Measurements from ENCODE around the gene ANKRD16. TPM values are rescaled to one million over a fixed set of nuclear protein-coding genes. Genes with fewer than 3 reads are reported as not detected.

Gene ANKRD16
- total RNA-seq, 1 experiment from 2014 or later: 6.9 TPM

DNA sequence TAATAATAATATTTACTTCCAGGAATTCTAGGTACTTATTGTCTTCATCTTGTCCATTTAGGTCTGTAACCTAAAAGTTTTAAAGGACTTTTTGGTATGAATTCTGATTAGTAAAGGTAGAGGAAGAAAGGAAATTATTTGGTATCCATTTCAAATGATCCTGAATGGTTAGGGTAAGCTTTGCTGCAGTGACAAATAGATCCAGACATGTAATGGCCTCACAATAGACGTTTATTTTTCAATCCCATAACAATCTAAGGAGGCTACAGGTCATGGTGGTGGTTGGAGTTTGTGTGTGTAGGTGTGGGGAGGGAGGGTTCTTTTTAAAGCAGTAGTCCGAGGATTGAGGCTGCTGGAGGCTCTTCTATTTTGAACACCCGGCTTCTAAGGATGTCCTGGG lies 5.7 kb upstream of the ANKRD16 start:
- in situ Hi-C loops (cut with HindIII; ENCODE audit: low pct_unique_long_range_greater_than_20kb, low sequenced_read_pairs) (no loop called here), intact Hi-C loops (cut with micrococcal nuclease; ENCODE audit: unreplicated experiment) (no loop called here)
- ChIA-PET POLR2A (no interaction called here), CTCF (no interaction called here)
- no peak overlapping the region for H3K27ac ChIP-seq (ENCODE audit: low read length)
- TF ChIP-seq POLR2AphosphoS5 (IDR thresholded peaks at IDR 0.05; ENCODE audit: low read depth, low read length) (no peak), TCF7L2 (IDR thresholded peaks at IDR 0.05; ENCODE audit: low read depth, low read length) (no peak), SIN3A (IDR thresholded peaks at IDR 0.05; ENCODE audit: borderline replicate concordance, insufficient read depth, low read depth, low read length) (no peak)
- TF ChIP-seq, protein P1, sequence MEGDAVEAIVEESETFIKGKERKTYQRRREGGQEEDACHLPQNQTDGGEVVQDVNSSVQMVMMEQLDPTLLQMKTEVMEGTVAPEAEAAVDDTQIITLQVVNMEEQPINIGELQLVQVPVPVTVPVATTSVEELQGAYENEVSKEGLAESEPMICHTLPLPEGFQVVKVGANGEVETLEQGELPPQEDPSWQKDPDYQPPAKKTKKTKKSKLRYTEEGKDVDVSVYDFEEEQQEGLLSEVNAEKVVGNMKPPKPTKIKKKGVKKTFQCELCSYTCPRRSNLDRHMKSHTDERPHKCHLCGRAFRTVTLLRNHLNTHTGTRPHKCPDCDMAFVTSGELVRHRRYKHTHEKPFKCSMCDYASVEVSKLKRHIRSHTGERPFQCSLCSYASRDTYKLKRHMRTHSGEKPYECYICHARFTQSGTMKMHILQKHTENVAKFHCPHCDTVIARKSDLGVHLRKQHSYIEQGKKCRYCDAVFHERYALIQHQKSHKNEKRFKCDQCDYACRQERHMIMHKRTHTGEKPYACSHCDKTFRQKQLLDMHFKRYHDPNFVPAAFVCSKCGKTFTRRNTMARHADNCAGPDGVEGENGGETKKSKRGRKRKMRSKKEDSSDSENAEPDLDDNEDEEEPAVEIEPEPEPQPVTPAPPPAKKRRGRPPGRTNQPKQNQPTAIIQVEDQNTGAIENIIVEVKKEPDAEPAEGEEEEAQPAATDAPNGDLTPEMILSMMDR (IDR thresholded peaks at IDR 0.05): no peak
- TF ChIP-seq, protein P2, sequence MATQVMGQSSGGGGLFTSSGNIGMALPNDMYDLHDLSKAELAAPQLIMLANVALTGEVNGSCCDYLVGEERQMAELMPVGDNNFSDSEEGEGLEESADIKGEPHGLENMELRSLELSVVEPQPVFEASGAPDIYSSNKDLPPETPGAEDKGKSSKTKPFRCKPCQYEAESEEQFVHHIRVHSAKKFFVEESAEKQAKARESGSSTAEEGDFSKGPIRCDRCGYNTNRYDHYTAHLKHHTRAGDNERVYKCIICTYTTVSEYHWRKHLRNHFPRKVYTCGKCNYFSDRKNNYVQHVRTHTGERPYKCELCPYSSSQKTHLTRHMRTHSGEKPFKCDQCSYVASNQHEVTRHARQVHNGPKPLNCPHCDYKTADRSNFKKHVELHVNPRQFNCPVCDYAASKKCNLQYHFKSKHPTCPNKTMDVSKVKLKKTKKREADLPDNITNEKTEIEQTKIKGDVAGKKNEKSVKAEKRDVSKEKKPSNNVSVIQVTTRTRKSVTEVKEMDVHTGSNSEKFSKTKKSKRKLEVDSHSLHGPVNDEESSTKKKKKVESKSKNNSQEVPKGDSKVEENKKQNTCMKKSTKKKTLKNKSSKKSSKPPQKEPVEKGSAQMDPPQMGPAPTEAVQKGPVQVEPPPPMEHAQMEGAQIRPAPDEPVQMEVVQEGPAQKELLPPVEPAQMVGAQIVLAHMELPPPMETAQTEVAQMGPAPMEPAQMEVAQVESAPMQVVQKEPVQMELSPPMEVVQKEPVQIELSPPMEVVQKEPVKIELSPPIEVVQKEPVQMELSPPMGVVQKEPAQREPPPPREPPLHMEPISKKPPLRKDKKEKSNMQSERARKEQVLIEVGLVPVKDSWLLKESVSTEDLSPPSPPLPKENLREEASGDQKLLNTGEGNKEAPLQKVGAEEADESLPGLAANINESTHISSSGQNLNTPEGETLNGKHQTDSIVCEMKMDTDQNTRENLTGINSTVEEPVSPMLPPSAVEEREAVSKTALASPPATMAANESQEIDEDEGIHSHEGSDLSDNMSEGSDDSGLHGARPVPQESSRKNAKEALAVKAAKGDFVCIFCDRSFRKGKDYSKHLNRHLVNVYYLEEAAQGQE (IDR thresholded peaks at IDR 0.05; ENCODE audit: insufficient read depth in 1 of 2, low read depth in 2 of 2, low read length in 1 of 2): no peak
- BruUV-seq (replicated peaks): no TSS peak
- no peaks in the 10 kb centered on the region; the same call in none of the 2 replicates for H3K36me3 ChIP-seq (ENCODE audit: control insufficient read depth, insufficient read depth, low read length)
- H3K9me3 ChIP-seq (ENCODE audit: control insufficient read depth, insufficient read depth, low read depth, low read length): no peaks in the 10 kb centered on the region
- no peaks in the 10 kb centered on the region for H3K27me3 ChIP-seq (ENCODE audit: control insufficient read depth, insufficient read depth, low read length)
- H3K4me1 ChIP-seq (ENCODE audit: control insufficient read depth, insufficient read depth, low read length): 0 out of 2 replicates have a peak, but pooled peaks cover 3% of the 10 kb centered on the region
- H3K4me3 ChIP-seq (ENCODE audit: low read depth in 2 of 2, low read length in 2 of 2): no peak overlapping the region
- DNase-seq (ENCODE audit: low read depth, low spot score): no peak
- ATAC-seq: no peak

DNA sequence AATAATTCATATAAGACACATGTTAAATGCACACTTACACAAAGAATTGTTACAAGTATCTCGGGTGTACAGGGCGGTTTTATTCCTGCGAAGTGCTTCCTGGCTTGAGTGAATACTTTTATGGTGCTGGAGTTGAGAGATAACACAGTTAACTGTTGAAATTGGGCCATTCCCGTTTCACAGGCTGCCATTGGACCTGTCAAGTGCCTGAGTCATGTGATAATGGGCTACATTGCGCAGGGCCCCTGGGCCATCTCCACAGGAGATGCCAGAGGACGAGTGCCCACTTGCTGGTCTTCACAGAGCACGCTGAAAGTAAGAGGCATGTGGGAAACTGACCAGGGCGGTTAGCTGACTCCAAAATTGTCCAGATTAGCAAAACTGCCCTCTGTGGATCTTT lies 5.2 kb upstream of the ANKRD16 start:
- ChIA-PET CTCF (no interaction called here), POLR2A (no interaction called here)
- no TSS peak for BruUV-seq (replicated peaks)
- Histone ChIP-seq H3K27me3 (ENCODE audit: control insufficient read depth, insufficient read depth, low read length) (no peaks in the 10 kb centered on the region), H3K4me1 (ENCODE audit: control insufficient read depth, insufficient read depth, low read length) (0 out of 2 replicates have a peak, but pooled peaks cover 3% of the 10 kb centered on the region), H3K4me3 (ENCODE audit: low read depth in 2 of 2, low read length in 2 of 2) (no peak overlapping the region), H3K9me3 (ENCODE audit: control insufficient read depth, insufficient read depth, low read depth, low read length) (no peaks in the 10 kb centered on the region), H3K36me3 (ENCODE audit: control insufficient read depth, insufficient read depth, low read length) (no peaks in the 10 kb centered on the region; the same call in none of the 2 replicates), H3K27ac (ENCODE audit: low read length) (no peak overlapping the region)
- intact Hi-C loops (cut with micrococcal nuclease; ENCODE audit: unreplicated experiment) (no loop called here), in situ Hi-C loops (cut with HindIII; ENCODE audit: low pct_unique_long_range_greater_than_20kb, low sequenced_read_pairs) (no loop called here)
- DNase-seq (ENCODE audit: low read depth, low spot score) (no peak), ATAC-seq (no peak)
- TF ChIP-seq, protein P1 (IDR thresholded peaks at IDR 0.05): no peak
- TF ChIP-seq, protein P2 (IDR thresholded peaks at IDR 0.05; ENCODE audit: insufficient read depth in 1 of 2, low read depth in 2 of 2, low read length in 1 of 2): no peak
- TF ChIP-seq TCF7L2 (IDR thresholded peaks at IDR 0.05; ENCODE audit: low read depth, low read length) (no peak), POLR2AphosphoS5 (IDR thresholded peaks at IDR 0.05; ENCODE audit: low read depth, low read length) (no peak), SIN3A (IDR thresholded peaks at IDR 0.05; ENCODE audit: borderline replicate concordance, insufficient read depth, low read depth, low read length) (no peak)

Measured in Panc1 (cell line).